Osteoblast (primary cell): ENCODE data around the gene C14orf132. TPM values are rescaled to one million over a fixed set of nuclear protein-coding genes. Genes with fewer than 3 reads are reported as not detected.

Experiments used
- DNase-seq: peaks from one replicate; pipeline ENCODE4 v3.0.0; 2011; ENCODE audit warnings: low spot score, mixed read lengths; ENCODE audit not compliant: insufficient read length; ENCODE audit errors: missing footprints
- H2AFZ ChIP-seq: 2 replicates; pipeline ENCODE4 v1.6.0; 2011; ENCODE audit warnings: mild to moderate bottlenecking, low read length
- H3K27ac ChIP-seq: 2 replicates; pipeline ENCODE4 v1.5.1; 2011; ENCODE audit warnings: mild to moderate bottlenecking, low read depth, low read length, moderate library complexity
- H3K27me3 ChIP-seq: 2 replicates; pipeline ENCODE4 v1.6.0; 2012; ENCODE audit warnings: mild to moderate bottlenecking, control low read depth, inconsistent platforms, low read length, moderate library complexity; ENCODE audit not compliant: insufficient read depth
- H3K36me3 ChIP-seq: 2 replicates; pipeline ENCODE4 v1.5.1; 2011; ENCODE audit warnings: mild to moderate bottlenecking, low read length, control low read depth, moderate library complexity; ENCODE audit not compliant: insufficient read depth
- H3K4me1 ChIP-seq: 2 replicates; pipeline ENCODE4 v1.5.1; 2011; ENCODE audit warnings: mild to moderate bottlenecking, low read length, control low read depth, moderate library complexity; ENCODE audit not compliant: insufficient read depth
- H3K4me2 ChIP-seq: 2 replicates; pipeline ENCODE4 v1.6.0; 2011; ENCODE audit warnings: mild to moderate bottlenecking, low read length; ENCODE audit not compliant: insufficient read depth
- H3K4me3 ChIP-seq: fragments of 200-600 bp; sonication (generic); 3 replicates; pipeline ENCODE4 v1.5.1; 2012; ENCODE audit warnings: mild to moderate bottlenecking, low read length, inconsistent platforms; ENCODE audit not compliant: insufficient read depth
- H3K79me2 ChIP-seq: 2 replicates; pipeline ENCODE4 v1.6.0; 2012; ENCODE audit warnings: mild to moderate bottlenecking, low read length, control low read depth, inconsistent platforms; ENCODE audit not compliant: insufficient read depth
- H3K9me3 ChIP-seq: 2 replicates; pipeline ENCODE4 v1.5.1; 2011; ENCODE audit warnings: low read depth, low read length, control low read depth
- H4K20me1 ChIP-seq: 2 replicates; pipeline ENCODE4 v1.6.0; 2012; ENCODE audit warnings: mild to moderate bottlenecking, low read length, control low read depth; ENCODE audit not compliant: insufficient read depth
- CTCF ChIP-seq: IDR thresholded peaks from 2 replicates; pipeline ENCODE4 v1.5.1; 2011; ENCODE audit warnings: mild to moderate bottlenecking, low read depth, low read length, moderate library complexity; ENCODE audit errors: extremely low read depth
- total RNA-seq: library from RNA; depleted of rRNA; stranded (reverse); fragments of >200 nt; gene quantifications from 2 replicates; pipeline ENCODE4 v1.2.3, GENCODE V29; 2012

C14orf132 gene
- total RNA-seq, 1 donor, result 40.2 TPM

GRCh38 chr14:96088911-96089310 is 49.7 kb downstream of the C14orf132 start:
- DNase-seq, result no peak
- Histone ChIP-seq H3K27ac (no peak overlapping the region), H3K4me3 (no peak overlapping the region), H3K79me2 (peaks cover 12% of the 10 kb centered on the region), H3K36me3 (peaks cover 22% of the 10 kb centered on the region), H2AFZ (no peak overlapping the region), H3K4me1 (peaks cover 68% of the 10 kb centered on the region), H3K27me3 (no peaks in the 10 kb centered on the region), H4K20me1 (no peaks in the 10 kb centered on the region), H3K9me3 (no peaks in the 10 kb centered on the region), H3K4me2 (no peak overlapping the region)
- no peak for TF ChIP-seq CTCF

- DNase-seq, result no peak
- no peak for TF ChIP-seq CTCF
- Histone ChIP-seq H3K9me3 (no peaks in the 10 kb centered on the region), H3K79me2 (peaks cover 8% of the 10 kb centered on the region), H3K27me3 (no peaks in the 10 kb centered on the region), H4K20me1 (no peaks in the 10 kb centered on the region), H3K4me1 (peaks cover 68% of the 10 kb centered on the region), H3K4me2 (no peak overlapping the region), H2AFZ (no peak overlapping the region), H3K4me3 (no peak overlapping the region), H3K36me3 (peaks cover 22% of the 10 kb centered on the region), H3K27ac (peak overlapping the region; percentile 95)
Measured at GRCh38 chr14:96089401-96089800, 50.2 kb downstream of the C14orf132 start.

GRCh38 chr14:96090441-96091148 is 51.4 kb downstream of the C14orf132 start:
- peak overlapping the region; percentile 67 for H3K4me2 ChIP-seq
- H3K9me3 ChIP-seq, result no peaks in the 10 kb centered on the region
- no peaks in the 10 kb centered on the region for H3K27me3 ChIP-seq
- no peak overlapping the region for H2AFZ ChIP-seq
- peaks cover 68% of the 10 kb centered on the region for H3K4me1 ChIP-seq
- H3K36me3 ChIP-seq, result peaks cover 22% of the 10 kb centered on the region
- DNase-seq, result peak; percentile 82
- no peaks in the 10 kb centered on the region for H4K20me1 ChIP-seq
- TF ChIP-seq CTCF, result peak; percentile 28
- H3K79me2 ChIP-seq, result peaks cover 2% of the 10 kb centered on the region
- H3K27ac ChIP-seq, result peak overlapping the region; percentile 95
- H3K4me3 ChIP-seq, result peak overlapping the region; percentile 9

- no peak overlapping the region for H3K4me3 ChIP-seq
- H3K36me3 ChIP-seq, result peaks cover 22% of the 10 kb centered on the region
- H3K4me2 ChIP-seq, result peak overlapping the region; percentile 67
- peak overlapping the region; percentile 95 for H3K27ac ChIP-seq
- DNase-seq, result no peak
- H3K4me1 ChIP-seq, result peaks cover 68% of the 10 kb centered on the region
- H3K27me3 ChIP-seq, result no peaks in the 10 kb centered on the region
- no peak overlapping the region for H2AFZ ChIP-seq
- no peak for TF ChIP-seq CTCF
- H3K79me2 ChIP-seq, result peaks cover 2% of the 10 kb centered on the region
- no peaks in the 10 kb centered on the region for H3K9me3 ChIP-seq
- H4K20me1 ChIP-seq, result no peaks in the 10 kb centered on the region
Measured at GRCh38 chr14:96091149-96091693, 52.1 kb downstream of the C14orf132 start.
